ENCODE measurements around the gene GGN.
"Not testable (repeated sequence)": the region's sequence is repeated elsewhere in the genome, so short reads cannot be mapped to it uniquely, and the experiment has no call there.

GGN gene

DNA sequence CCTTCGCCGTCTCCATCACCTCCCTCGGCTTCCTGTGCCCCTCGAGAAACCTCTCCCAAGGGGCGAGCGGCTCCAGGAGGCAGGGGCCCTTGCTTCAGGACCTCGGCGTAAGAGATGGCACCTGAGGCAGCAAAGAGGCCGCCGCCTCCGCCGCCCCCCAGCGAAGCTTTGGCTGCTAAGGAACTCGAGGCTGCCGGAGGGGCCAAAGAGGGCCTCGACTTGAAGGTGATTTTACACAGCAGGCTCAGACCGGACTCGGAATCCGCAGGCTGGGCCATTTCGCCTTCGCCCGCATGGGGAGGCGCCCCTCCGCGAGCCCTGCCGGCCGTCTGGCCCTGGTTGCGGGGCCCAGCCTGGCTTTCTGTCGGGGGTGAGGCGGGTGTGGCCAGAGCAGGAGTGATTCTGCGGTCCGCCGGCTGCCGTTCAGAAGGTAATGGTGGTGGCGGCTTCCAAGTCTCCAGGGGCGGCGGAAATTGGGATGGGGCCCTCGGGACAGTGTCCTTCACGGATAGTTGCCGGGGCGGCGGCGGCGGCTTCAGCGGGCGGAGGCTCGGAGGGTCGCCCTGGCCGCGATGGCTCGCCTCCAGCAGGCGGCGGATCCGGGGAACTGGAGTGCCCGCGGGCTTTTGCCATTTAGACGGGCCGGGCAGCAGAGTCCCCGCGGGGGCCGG lies 1.4 kb downstream of the GGN start:
- DNase-seq, result no peak

DNA sequence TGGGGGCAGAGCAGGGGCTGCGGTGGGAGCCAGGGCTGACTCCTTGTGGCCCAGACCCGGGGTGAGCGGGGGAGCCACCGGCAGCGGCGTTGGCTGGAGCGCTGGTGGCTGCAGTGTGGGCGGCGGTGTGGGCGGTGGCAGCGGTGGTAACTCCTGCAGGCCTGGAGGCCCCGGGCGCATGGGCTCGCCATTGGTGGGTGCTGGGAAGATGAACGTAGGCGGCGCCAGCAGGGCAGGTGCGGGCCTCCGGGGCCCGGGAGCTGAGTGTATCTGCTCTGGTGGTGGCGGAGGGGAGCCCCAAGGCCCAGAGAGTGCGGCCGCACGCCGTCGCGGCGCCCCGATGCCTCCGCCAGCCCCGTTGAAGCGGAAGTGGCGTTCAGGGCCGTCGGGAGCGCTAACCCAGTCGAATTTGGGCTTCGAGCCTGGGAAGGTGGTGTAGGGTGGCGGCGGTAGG lies 2.0 kb downstream of the GGN start:
- DNase-seq, result no peak

DNA sequence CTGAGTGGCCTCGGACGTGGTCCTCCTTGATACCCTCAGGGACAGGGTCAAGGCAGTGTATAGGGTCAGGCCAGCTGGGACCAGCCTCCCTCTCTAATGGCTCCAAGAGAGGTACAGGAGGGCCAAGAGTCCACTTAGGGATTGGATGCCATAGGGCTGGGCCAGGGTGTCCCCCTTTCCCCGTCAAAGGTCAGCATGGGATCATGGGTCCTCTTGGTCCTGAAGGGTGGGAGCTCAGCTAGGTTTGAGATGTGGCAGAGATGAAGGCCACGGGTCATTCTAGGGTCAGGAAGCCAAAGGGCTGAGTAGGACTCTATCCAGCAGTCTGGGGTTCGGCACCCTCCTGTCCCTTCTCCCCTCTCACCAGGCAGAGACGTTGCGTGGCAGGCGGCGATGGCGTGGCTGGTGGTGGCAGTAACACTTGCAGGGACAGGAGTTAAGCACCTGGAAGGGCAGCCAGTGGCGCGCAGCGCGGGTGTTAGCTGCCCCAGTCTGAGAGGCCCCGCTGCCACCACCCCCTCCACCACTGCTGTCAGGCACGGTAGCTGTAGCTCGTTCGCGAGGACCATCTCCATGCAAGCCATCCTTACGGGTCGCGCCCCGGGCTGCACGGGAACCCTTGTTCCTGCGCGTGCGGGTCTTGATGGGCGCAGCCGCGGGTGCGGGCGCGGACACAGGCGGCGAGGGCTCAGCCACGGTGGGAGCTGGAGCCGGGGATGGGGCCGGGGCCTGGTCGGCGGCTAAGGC lies 2.6 kb downstream of the GGN start:
- no peak for DNase-seq

DNA sequence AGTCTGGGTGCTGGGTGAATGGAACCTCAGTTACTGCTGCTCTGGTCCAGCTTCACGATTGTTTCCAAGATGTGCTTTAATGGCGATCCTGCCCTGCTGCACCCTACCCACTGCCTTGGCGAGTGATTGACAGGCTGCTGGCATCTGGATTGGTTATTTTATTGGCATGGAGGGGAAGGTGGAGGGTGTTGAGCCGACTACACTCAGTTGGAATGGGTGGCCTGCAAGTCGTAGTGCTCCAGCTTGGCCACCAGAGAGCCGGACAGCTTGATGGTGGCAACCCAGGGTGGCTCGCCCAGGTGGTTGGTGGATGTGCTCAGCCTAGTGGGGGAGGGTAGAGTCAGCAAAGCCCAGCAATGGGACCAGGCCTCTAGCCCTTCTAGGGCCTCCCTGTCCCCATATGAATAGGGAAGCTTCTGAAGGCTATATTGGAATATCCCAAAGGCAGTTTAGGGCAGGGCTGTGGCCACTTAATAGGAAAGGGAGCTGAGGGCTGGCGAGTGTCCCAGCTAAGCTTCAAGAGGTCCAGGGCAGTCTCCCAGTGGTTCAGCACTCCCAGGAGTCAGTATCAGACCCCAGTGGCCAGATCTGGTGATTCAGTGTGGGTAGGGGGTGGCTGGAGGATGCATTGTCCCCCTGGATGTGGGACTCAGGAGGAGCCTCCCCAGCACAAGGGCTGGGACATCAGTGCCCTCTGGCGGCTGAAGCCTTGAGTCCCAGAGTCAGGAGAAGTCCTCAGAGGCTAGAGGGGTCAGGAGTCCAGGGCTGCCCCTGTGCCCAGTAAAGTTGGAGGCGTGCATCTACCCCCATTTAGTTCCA lies 3.4 kb downstream of the GGN start:
- no peak for DNase-seq

DNA sequence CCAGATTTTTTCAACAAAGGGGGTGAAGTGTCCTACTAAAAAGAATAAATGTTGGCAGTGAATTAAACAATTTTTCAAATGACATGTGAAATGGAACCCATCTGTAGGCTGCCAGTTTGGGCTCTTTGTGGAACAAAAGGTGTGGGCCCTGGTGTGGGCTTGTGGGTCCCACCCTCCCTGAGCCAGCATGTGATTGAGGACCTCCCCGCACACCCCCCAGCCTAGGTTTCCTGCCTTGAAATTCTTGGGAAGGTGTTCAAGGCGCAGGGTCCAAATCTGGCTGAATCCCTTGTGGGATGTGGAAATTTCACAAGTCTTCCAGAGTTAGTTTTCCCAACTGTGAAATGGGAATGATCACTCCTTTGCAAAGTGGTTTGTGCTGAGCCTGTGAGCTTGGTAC lies 4.1 kb downstream of the GGN start:
- no peak for DNase-seq

DNA sequence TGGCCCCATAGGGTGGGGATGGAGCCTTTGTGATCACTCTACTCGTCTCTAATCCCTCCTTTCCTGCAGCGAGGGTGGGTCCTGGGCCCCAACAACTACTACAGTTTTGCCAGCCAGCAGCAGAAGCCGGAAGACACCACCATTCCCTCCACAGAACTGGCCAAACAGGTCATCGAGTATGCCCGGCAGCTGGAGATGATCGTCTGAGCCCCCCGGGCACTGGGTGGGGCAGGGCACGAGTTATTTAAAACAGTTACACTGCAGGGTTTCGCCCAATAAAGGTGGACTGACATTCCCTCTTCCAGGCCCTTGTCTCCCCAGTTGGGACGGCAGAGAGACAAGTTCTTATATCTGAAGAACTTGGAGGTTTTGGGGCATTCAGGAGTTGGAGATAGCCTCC lies 4.7 kb downstream of the GGN start:
- no peak for DNase-seq

DNA sequence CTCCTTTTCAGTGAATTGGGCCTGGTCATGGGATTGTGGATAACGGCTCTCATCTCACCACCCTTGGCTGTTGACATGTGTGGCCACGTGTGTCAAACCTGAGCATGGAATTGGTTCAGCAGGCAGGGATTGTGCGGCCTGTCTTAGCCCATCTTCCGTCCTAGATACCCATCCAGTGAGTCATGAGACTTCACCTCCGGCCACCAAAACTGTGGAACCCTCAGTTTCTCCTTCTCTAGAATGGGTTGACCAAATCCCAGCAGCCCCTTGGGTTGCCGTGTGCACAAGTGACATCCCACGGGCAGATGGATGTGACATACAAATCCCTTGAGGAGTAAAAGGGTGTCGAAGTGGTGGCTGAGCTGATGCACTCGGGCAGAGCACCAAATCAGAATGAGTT lies 6.7 kb downstream of the GGN start:
- DNase-seq, result no peak

DNA sequence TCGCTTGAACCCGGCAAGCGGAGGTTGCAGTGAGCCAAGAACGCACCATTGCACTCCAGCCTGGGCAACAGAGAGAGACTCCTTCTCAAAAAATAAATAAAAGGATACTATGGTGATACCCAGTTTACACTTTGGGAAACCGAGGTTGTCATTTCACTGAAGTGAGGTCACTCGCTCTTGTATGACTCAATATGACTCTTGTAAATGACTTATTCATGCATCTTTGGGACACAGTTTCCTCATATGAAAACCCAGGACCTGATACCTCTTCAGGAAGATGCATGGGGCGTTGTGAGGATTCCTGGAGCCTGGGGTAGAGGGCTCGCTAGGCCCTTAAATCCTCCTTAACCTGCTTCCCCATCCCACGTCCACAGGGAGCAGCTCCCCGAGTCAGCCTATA lies 9.0 kb downstream of the GGN start:
- DNase-seq, result no peak

DNA sequence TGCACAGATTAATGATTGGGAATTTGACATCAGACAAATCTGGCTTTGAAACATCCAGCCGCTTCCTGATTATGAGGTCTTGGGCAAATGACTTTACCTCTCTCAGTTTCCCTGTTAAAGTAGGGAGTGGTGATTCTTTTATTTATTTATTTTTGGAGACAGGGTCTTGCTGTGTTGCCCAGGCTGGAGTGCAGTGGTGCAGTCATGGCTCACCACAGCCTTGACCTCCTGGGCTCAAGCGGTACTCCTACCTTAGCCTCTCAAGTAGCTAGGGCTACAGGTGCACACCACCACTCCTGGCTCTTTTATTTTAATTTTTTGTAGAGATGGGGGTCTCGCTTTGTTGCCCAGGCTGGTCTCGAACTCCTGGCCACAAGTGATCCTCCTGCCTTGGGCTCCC lies 10.8 kb downstream of the GGN start:
- no peak for DNase-seq

DNA sequence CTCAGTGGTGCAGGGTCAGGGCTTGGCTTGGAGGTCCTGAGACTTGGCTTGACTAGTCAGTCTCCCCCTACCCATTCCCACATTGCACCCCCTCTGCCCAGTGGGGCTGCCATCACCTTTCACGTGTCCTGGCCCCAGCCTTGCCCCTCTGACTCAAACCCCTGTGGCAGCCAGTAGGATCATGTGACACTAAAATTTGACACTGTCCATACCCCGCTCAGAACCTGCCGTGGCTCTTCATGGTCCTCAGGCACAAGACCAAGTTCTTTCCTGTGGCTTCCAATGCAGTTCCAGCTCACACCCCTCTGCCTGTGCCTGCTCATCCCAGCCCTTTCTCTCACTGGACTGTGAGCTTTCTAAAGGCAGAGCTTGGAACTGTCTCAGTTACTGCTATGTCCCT lies 11.3 kb downstream of the GGN start:
- DNase-seq, result no peak

DNA sequence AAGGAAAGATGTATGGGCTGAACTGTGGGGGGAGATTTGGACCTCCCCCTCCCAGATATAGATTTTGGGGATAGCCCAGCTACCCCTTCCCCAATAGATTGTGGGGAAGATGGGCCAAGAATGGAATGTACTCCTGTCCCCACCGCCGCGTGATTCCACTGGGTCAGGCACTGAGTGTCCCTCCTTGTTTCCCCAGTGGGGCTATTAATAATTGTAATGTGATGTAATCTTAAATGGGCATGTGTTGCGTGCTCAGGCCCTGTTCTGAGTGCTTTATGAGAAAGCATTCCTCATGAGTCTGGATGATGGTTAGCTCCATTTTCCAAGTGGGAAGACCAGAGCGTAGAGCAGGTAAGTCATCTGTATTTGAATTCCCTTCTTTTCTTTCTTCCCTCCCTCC lies 12.1 kb downstream of the GGN start:
- no peak for DNase-seq

DNA sequence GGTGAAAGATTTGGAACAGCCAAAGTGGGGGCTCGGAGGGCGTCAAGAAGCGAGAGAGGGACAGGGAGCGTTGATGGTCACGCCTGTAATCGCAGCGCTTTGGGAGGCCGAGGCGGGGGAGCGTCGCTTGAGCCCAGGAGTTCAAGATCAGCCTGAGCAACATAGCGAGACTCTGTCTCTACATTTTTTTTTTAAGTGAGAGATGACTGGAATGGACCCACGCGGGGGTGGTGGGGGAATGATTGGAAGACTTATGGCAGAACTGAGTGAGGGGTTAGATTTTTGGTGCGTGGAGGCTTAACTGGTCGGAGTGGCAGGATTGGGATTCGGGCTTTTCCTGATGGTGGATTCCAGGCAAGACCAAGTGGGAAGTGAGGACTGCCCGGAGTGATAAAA lies 12.7 kb downstream of the GGN start:
- DNase-seq, result no peak

DNA sequence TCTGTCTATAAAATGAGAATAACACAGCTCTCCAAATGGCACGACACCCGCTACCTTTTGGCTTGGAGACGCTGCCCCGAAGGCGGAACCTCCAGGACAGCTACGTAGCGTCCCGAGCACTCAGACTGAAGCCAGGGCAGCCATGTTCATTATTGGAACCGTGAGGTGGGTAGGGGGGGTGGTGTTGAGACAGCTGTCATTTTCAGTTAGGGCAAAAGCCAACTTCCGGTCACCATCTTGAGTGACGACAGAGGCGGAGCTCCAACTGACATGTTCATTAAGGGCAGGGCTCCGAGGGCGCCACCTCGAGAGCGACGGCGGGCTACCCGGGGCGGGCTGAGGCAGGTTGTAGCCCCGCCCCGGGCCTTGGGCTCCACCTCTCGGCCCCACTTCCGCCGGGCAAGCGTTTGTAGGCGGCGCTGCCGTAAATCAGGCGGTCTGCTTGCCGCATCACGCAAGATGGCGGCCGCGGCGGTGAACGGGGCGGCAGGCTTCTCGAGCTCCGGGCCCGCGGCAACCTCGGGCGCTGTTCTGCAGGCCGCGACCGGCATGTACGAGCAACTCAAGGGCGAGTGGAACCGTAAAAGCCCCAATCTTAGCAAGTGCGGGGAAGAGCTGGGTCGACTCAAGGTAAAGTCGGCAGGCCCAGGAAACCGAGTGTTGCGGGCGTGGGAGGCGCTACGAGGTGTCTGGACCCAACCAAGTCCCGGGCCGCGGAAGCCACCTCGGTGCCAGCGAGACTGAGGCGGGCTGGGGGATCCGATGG lies 13.3 kb downstream of the GGN start, which contains the start of gene PSMD8:
PSMD8 (plus strand) TSS at position 240 of the 766 bp plus-strand sequence; CDS start at position 271, 31 bp downstream.
- DNase-seq, result peak; percentile 92 to 99 (median 97)

DNA sequence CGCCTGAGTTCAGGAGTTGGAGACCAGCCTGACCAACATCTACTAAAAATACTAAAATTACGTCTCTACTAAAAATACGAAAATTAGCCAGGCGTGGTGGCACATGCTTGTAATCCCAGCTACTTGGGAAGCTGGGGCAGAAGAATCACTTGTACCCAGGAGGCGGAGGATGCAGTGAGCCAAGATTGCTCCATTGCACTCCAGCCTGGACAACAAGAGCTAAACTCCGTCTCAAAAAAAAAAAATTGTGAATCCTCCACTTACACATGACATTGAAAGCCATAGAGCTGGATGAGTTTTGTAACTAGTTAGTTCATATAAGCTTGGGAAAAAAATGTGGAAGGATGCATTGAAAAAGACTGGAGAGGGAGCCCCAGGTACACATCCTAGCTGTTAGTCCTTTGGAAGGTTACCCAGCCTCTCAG lies 13.9 kb downstream of the GGN start:
- DNase-seq, result no peak

DNA sequence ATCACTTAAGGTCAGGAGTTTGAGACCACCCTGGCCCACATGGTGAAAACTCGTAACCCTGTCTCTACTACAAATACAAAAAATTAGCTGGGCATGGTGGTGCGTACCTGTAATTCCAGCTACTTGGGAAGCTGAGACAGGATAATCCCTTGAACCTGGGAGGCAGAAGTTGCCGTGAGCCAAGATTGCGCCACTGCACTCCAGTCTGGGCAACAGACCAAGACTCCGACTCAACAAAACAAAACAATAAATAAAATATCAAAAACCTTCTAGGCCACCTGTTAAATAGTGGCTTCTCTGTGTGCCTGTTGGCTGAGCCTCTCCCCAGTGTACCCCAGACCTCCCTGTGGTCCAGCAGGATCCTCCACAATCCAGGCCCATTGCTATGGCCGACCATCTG lies 16.8 kb downstream of the GGN start:
- no peak for DNase-seq

DNA sequence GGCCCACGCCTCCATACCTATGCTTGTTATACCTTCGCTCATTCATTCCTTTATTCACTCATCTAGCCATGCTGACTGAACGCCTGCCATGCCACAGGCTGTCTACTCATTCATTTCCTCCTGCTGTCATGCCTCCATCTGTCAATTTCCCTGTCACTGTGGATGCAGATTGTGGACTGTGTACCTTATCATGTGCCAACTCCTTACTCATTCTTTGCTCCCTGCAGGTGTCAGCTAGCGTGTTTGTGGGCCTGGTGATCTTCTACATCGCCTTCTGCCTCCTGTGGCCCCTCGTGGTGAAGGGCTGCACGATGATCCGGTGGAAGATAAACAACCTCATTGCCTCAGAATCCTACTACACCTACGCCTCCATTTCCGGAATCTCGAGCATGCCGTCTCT lies 17.5 kb downstream of the GGN start:
- no peak for DNase-seq

DNA sequence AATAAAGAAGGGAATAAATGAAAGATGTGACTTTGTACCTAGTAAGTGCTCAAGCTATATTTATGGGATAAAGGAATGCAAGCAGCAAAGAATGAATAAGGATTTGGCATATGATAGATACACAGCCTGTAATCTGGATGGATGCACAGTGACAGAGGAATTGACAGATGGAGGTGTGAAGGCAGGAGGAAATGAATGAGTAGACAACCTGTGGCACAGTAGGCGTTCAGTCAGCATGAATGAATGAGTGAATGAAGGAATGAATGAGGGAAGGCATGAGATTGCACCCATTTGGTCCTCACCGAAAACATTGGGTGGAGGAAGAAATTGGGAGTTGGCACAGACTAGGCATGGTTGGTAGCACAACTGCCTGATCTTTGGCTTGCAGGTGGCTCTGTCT lies 18.2 kb downstream of the GGN start:
- no peak for DNase-seq

DNA sequence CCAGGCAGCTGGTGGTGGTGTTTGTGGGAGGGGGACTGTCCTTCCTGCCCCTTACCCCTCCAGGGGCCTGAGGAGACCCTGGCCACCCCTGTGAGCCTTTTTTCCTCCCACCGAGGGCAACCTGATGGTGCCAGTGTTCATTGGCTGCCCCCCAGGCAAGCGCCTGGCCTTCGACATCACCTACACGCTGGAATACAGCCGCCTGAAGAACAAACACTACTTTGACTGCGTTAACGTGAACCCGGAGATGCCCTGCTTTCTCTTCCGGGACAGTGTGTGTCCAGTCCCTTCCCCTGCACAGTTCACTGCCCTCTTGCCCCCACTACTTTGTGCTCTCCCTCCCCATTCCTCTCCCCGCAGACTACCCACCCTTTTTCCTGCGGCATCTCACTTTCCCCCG lies 20.8 kb downstream of the GGN start:
- DNase-seq, result no peak

DNA sequence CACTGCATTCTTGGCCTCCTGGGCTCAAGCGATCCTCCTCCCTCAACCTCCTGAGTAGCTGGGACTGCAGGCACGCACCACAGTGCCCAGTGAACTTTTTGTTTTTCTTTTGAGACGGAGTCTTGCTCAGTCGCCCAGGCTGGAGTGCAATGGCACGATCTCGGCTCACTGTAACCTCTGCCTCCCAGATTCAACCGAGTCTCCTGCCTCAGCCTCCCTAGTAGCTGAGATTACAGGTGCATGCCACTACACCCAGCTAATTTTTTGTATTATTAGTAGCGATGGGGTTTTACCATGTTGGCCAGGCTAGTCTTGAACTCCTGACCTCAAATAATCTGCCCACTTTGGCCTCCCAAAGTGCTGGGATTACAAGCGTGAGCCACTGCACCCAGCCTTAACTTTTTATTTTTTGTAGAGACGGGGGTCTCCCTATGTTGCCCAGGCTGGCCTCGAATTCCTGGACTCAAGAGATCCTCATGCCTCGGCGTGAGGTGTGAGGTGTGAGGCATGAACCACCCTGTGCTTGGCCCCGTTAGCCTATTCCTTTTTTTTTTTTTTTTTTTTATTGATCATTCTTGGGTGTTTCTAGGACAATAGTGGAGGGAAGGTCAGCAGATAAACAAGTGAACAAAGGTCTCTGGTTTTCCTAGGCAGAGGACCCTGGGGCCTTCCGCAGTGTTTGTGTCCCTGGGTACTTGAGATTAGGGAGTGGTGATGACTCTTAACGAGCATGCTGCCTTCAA lies 24.7 kb downstream of the GGN start:
- DNase-seq, result not testable (repeated sequence)

DNA sequence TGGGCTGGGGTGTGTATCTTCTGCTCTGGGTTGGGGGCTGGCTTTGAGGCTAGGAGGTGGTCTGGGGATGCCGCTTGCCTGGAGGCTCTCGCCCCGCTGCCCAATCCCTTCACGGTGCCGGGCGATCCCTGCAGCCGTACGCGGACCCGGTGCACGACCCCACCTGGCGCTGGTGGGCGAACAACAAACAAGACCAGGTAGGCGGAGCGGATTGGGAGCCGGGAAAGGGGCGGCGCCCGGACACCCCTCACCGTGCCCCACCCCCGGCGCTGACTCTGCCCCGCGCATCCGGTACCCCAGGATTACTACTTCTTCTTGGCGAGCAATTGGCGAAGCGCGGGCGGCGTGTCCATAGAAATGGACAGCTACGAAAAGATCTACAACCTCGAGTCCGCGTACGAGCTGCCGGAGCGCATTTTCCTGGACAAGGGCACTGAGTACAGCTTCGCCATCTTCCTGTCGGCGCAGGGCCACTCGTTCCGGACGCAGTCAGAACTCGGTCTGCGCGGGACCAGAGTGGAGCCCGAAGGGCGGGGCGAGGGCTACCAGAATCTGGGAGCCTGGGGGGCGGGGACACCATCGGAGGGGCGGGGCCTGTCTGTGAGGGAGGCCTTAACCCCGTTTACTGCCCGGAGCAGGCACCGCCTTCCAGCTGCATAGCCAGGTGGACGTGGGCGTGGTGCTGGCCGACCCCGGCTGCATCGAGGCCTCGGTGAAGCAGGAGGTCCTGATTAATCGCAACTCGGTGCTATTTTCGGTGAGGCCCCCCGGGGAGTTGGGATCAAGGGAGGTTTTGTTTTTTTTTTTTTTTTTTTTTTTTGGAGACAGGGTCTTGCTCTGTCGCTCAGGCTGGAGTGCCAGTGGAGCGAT lies 25.5 kb downstream of the GGN start:
- DNase-seq, result peak in 5 of 6 experiments; percentile 22 to 59 (median 39)

DNA sequence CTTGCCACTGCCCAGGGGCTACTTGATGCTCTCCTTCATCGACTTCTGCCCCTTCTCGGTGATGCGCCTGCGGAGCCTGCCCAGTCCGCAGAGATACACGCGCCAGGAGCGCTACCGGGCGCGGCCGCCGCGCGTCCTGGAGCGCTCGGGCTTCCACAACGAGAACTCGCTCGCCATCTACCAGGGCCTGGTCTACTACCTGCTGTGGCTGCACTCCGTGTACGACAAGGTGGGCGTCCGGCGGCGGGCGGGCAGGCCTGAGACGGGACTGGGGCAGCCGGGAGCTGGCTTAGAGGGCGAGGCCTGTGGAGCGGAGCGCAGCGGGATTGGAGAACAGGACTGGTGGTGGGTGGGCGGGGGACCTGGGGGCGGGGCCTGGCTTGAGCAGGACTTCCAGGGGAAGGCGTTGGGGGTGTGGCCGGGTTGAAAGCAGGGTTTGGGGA lies 26.2 kb downstream of the GGN start:
- DNase-seq, result peak in 5 of 6 experiments; percentile 24 to 67 (median 46)

Measured in stimulated activated naive CD4-positive, alpha-beta T cell (primary cell).